GM19043 (cell line): ENCODE measurements around the gene GFY.
"Not testable (repeated sequence)": the region's sequence is repeated elsewhere in the genome, so short reads cannot be mapped to it uniquely, and the experiment has no call there.

Experiments used
- ATAC-seq: cut with Tn5 transposase; IDR thresholded peaks from one replicate; pipeline ENCODE4 v1.9.1; 2021; ENCODE audit warnings: low read depth; ENCODE audit not compliant: unreplicated experiment

The GFY gene

DNA sequence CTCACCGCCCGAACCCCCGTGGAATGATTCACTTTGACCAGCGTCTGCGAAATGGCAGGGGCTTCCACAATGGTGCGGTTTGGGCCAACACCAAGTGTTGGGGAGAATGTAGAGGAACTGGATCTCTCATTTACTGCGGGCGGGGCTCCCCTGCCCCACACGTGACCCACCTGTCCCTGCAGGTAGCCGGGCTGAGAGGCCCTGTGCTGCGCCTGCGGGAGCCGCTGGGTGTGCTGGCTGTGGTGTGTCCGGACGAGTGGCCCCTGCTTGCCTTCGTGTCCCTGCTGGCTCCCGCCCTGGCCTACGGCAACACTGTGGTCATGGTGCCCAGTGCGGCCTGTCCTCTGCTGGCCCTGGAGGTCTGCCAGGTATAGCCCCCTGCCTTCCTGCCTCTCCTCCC, 43.0 kb downstream of the GFY start:
- ATAC-seq: no peak

DNA sequence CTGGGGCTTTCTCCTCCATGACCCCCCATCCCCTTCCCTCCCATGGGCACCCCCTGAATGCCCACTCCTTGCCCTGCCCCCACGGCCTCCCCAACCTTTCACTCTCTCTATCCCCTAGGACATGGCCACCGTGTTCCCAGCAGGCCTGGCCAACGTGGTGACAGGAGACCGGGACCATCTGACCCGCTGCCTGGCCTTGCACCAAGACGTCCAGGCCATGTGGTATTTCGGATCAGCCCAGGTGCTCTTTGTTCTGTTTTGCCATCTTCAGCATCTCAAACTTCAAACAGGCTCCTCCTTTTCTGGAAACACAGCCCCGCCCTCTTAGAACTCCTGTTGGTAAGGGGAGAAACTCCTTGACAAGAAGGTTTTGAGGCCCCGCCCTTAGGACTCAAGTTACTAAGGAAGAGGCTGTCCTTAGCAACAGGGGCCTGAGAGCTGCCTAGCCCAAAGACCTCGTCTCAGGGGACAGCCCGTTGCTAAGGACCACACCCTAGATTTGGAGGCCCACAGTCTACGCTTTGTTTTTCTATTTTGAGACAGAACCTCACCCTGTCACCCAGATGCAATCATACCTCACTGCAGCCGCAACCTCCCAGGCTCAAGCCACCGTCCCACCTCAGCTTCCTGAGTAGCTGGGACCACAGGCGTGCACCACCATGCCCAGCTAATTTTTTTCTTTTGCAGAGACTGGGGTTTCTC, 43.7 kb downstream of the GFY start:
- ATAC-seq: peak; percentile 60

GRCh38 chr19:49469828-49470614, 44.8 kb downstream of the GFY start:
- no peak for ATAC-seq

DNA sequence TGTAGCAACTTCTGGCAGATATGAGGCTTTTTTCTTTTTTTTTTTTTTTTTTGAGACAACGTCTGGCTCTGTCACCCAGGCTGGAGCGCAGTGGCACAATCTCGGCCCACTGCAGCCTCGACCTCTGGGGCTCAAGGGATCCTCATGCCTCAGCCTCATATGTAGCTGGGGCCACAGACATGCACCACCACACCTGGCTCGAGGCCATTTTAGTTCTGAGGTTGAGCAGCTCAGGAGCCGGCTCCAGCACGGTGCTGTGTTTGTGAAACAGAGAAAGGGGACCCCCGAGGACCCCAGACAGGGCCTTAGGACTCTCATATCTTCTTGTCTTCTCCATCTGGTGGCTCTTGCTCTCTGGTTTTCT, 45.4 kb downstream of the GFY start:
- ATAC-seq: no peak

GRCh38 chr19:49472936-49473335, 47.7 kb downstream of the GFY start:
- ATAC-seq: no peak

GRCh38 chr19:49473501-49473867, 48.3 kb downstream of the GFY start:
- not testable (repeated sequence) for ATAC-seq

GRCh38 chr19:49473868-49474541, 48.8 kb downstream of the GFY start, which contains the start of gene FLT3LG:
Gene FLT3LG, plus strand, starts transcription at chr19:49474215. Its CDS starts 425 bp downstream, at chr19:49474640.
- no peak for ATAC-seq

- no peak for ATAC-seq
Observed at GRCh38 chr19:49474542-49474924, 49.3 kb downstream of the GFY start.

GRCh38 chr19:49475191-49475917, 50.2 kb downstream of the GFY start:
- ATAC-seq: no peak

- ATAC-seq: no peak
Observed at GRCh38 chr19:49475995-49476880, 51.0 kb downstream of the GFY start.
